WERI-Rb-1 (cell line): Measurements from ENCODE around the gene SLC2A10.
A peak's percentile ranks its signal among the peaks of the same experiment; 100 is the strongest.

Experiments
- DNase-seq: peaks from one replicate; pipeline ENCODE4 v3.0.0-alpha.2; 2020
- H3K27ac ChIP-seq: fragments of 250-450 bp; sonication (Bioruptor Pico); 2 replicates; pipeline ENCODE4 v1.5.1; 2020; ENCODE audit warnings: mild to moderate bottlenecking, moderate library complexity
- H3K27me3 ChIP-seq: fragments of 250-450 bp; sonication (Bioruptor Pico); 2 replicates; pipeline ENCODE4 v1.5.1; 2021; ENCODE audit warnings: mild to moderate bottlenecking, low read depth, moderate library complexity; ENCODE audit not compliant: insufficient read depth, severe bottlenecking
- H3K36me3 ChIP-seq: fragments of 250-450 bp; sonication (Bioruptor Pico); 2 replicates; pipeline ENCODE4 v1.5.1; 2020; ENCODE audit warnings: mild to moderate bottlenecking, moderate library complexity
- H3K4me3 ChIP-seq: 2 replicates; pipeline ENCODE4 v1.5.1; 2011; ENCODE audit warnings: low read depth, mild to moderate bottlenecking, control low read depth, low read length
- H3K9me3 ChIP-seq: fragments of 250-450 bp; sonication (Bioruptor Pico); 2 replicates; pipeline ENCODE4 v1.5.1; 2021; ENCODE audit warnings: mild to moderate bottlenecking, moderate library complexity; ENCODE audit not compliant: severe bottlenecking
- CTCF ChIP-seq: IDR thresholded peaks from 2 replicates; pipeline ENCODE4 v1.5.1; 2011; ENCODE audit warnings: low read depth, mild to moderate bottlenecking, control low read depth, inconsistent platforms, low read length

The SLC2A10 gene

GRCh38 chr20:46688151-46689081 is 21.0 kb upstream of the SLC2A10 start:
- no peak for DNase-seq
- peaks cover 28% of the 10 kb centered on the region for H3K36me3 ChIP-seq
- H3K4me3 ChIP-seq: peak overlapping the region; percentile 97
- no peaks in the 10 kb centered on the region for H3K9me3 ChIP-seq
- peak overlapping the region; percentile 97 for H3K27ac ChIP-seq
- TF ChIP-seq CTCF: no peak
- H3K27me3 ChIP-seq: no peaks in the 10 kb centered on the region

GRCh38 chr20:46689082-46689753 is 20.2 kb upstream of the SLC2A10 start, which contains the start of gene TP53RK:
Gene TP53RK, minus strand, starts transcription at chr20:46689444. Its CDS starts 30 bp downstream, at chr20:46689414.
- Histone ChIP-seq H3K27me3 (no peaks in the 10 kb centered on the region), H3K36me3 (peaks cover 28% of the 10 kb centered on the region), H3K4me3 (peak within 1 kb of the TSS; percentile 97), H3K27ac (peak within 1 kb of the TSS; percentile 97), H3K9me3 (no peaks in the 10 kb centered on the region)
- 0 out of 2 replicates have a peak, but pooled peaks have one; percentile 4 for TF ChIP-seq CTCF
- peak; percentile 99 for DNase-seq

- H3K36me3 ChIP-seq: peaks cover 26% of the 10 kb centered on the region
- peak overlapping the region; percentile 97 for H3K4me3 ChIP-seq
- no peaks in the 10 kb centered on the region for H3K9me3 ChIP-seq
- DNase-seq: no peak
- H3K27ac ChIP-seq: peak overlapping the region; percentile 62
- H3K27me3 ChIP-seq: no peaks in the 10 kb centered on the region
- TF ChIP-seq CTCF: no peak
These were observed 19.7 kb upstream of the SLC2A10 start for GRCh38 chr20:46689754-46690085.

DNA sequence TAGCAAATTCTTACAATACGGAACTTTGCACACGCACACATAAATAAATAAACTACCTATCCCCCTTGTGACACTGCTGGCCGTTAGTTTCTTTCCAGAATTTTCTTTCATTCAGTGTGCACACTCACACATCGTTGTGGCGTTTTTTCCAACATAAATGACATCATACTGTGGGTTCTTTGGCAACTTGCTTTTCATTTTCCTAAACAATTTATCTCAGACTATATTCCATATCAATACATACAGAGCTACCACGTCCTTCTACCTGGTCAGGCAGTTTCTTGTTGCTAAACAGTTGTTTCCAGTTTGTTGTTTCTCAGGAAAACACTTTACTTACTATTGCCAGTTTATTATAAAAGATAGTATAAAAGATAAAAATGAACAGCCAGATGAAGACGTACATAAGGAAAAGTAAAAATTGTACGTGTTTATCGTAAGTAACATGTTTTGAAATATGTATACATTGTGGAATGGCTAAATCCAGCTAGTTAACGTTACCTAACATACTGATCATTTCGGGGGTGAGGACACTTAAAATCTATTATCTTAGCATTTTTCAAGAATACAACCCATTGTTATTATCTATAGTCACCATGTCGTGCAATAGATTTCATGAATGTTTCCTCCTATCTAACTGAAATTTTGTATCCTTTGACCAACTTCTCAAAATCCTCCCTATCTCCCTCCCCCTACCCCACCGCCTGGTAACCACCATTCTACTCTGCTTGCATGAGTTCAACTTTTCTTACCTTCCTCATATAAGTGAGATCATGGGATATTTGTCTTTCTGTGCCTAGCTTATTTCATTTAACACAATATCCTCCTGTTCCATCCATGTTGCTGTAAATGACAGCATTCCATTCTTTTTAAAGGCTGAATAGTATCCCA is 19.0 kb upstream of the SLC2A10 start:
- Histone ChIP-seq H3K36me3 (peaks cover 18% of the 10 kb centered on the region), H3K27me3 (no peaks in the 10 kb centered on the region), H3K27ac (no peak overlapping the region; the same call in 1 of the 2 replicates), H3K9me3 (no peaks in the 10 kb centered on the region), H3K4me3 (peak overlapping the region; percentile 97)
- no peak for TF ChIP-seq CTCF
- DNase-seq: no peak

GRCh38 chr20:46691196-46691595 is 18.3 kb upstream of the SLC2A10 start:
- Histone ChIP-seq H3K27me3 (no peaks in the 10 kb centered on the region), H3K27ac (no peak overlapping the region), H3K9me3 (no peaks in the 10 kb centered on the region), H3K36me3 (peaks cover 11% of the 10 kb centered on the region), H3K4me3 (no peak overlapping the region)
- TF ChIP-seq CTCF: no peak
- no peak for DNase-seq
